GM18951 (cell line): ENCODE measurements around the gene KMT2C.
"Not testable (repeated sequence)": the region's sequence is repeated elsewhere in the genome, so short reads cannot be mapped to it uniquely, and the experiment has no call there.

ENCODE experiments used
- POLR2A ChIP-seq: IDR thresholded peaks from 4 replicates; pipeline ENCODE4 v1.6.1; 2011; ENCODE audit warnings: mild to moderate bottlenecking; ENCODE audit not compliant: insufficient read length, insufficient read depth; ENCODE audit errors: extremely low read depth
- in situ Hi-C: fragments of 300-500 bp; cut with MboI; formaldehyde crosslinking; loops from one replicate; pipeline ENCODE4 v1.12.0; 2022; ENCODE audit warnings: low sequenced_read_pairs, mixed read lengths, inconsistent platforms; ENCODE audit not compliant: unreplicated experiment

KMT2C gene

GRCh38 chr7:152370297-152370696 lies 65.5 kb downstream of the KMT2C start:
- in situ Hi-C loops: no loop called here
- no peak for TF ChIP-seq POLR2A

- in situ Hi-C loops: no loop called here
- TF ChIP-seq POLR2A: no peak
Measured at GRCh38 chr7:152369518-152369917, 66.3 kb downstream of the KMT2C start.

- in situ Hi-C loops: no loop called here
- TF ChIP-seq POLR2A: no peak
Measured at GRCh38 chr7:152367170-152367569, 68.6 kb downstream of the KMT2C start.

- in situ Hi-C loops: no loop called here
- no peak for TF ChIP-seq POLR2A
Measured at GRCh38 chr7:152366662-152367061, 69.1 kb downstream of the KMT2C start.

GRCh38 chr7:152365982-152366603 lies 69.7 kb downstream of the KMT2C start:
- no peak for TF ChIP-seq POLR2A
- in situ Hi-C loops: no loop called here

GRCh38 chr7:152363798-152364197 lies 72.0 kb downstream of the KMT2C start:
- in situ Hi-C loops: no loop called here
- no peak for TF ChIP-seq POLR2A

- in situ Hi-C loops: no loop called here
- no peak for TF ChIP-seq POLR2A
Measured at GRCh38 chr7:152362128-152362926, 73.5 kb downstream of the KMT2C start.

- in situ Hi-C loops: no loop called here
Measured at GRCh38 chr7:152355474-152356057, 80.2 kb downstream of the KMT2C start.

GRCh38 chr7:152354061-152354460 lies 81.7 kb downstream of the KMT2C start:
- TF ChIP-seq POLR2A: no peak
- in situ Hi-C loops: no loop called here

More at GRCh38 chr7:152355474-152356057, 80.2 kb downstream of the KMT2C start:
- no peak for TF ChIP-seq POLR2A

GRCh38 chr7:152353281-152353680 lies 82.5 kb downstream of the KMT2C start:
- in situ Hi-C loops: not testable (repeated sequence)

- in situ Hi-C loops: not testable (repeated sequence)
Measured at GRCh38 chr7:152351747-152352146, 84.1 kb downstream of the KMT2C start.

GRCh38 chr7:152351168-152351567 lies 84.6 kb downstream of the KMT2C start:
- no peak for TF ChIP-seq POLR2A
- in situ Hi-C loops: no loop called here

GRCh38 chr7:152347888-152348287 lies 87.9 kb downstream of the KMT2C start:
- in situ Hi-C loops: no loop called here
- no peak for TF ChIP-seq POLR2A

- in situ Hi-C loops: no loop called here
- TF ChIP-seq POLR2A: no peak
Measured at GRCh38 chr7:152344253-152344652, 91.5 kb downstream of the KMT2C start.
